Stimulated activated CD4-positive, alpha-beta T cell treated with anti-CD3 and anti-CD28 coated beads, Interleukin-12 subunit alpha, Interleukin-12 subunit beta, amount 100 ng/mL, for 4 hours (primary cell): Measurements from ENCODE around the gene PLAAT3.
"Not testable (repeated sequence)": the region's sequence is repeated elsewhere in the genome, so short reads cannot be mapped to it uniquely, and the experiment has no call there.

Experiments
- DNase-seq: peaks from one replicate; pipeline ENCODE4 v3.0.0-alpha.2; 2020

PLAAT3 gene

GRCh38 chr11:63535734-63536133, 78.5 kb downstream of the PLAAT3 start:
- DNase-seq, result no peak

- DNase-seq, result no peak
Observed at GRCh38 chr11:63534895-63535461, 79.3 kb downstream of the PLAAT3 start.

DNA sequence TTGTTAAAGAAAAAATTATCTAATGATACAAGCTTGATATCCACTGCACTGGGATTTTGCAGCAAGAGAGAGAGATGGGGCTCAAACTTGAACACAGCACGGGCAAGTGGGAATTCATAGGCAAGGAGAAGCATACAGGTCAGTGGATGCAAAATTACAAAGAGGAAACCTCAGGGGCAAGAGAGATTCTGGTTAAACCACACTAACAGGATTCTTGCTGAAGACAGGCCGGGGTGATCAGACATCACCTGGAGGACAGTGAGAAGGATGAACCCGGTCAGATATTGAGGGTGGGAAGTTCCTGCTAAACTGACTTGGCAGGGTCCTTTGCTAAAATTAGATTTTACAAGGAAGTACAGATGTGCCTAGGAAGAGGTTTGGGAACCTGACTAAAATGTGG, 80.2 kb downstream of the PLAAT3 start:
- no peak for DNase-seq

DNA sequence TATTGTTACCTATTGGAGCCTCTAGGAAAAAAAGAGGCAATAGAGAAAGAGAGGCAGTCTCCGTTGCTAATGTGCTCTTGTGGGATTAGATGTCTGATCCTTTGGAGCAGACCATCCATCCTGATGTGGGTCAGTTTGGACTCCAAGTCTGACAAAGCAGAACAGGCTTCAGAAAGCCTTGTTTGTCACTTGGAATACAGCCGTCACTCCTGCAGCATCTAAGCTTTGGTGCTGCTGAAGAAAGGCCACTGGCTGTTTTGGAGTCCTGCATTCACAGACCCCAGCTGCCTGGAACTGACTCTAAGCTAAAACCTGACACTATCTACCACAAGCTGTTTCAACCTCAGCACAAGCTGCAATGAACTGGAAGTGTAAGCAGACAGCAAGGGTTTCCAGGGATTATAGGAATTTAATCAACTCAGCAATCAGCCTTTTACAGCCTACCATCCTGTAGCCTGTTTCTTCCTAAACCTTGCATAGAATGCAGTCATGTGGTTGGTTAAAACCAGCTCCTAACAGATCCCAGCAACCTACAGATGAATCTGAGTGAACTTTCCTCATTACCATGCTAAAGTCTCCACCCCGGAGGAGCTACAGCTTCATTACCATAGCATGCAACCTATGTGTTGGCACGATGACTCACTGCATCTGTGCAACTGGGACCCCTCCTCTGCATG, 81.3 kb downstream of the PLAAT3 start:
- DNase-seq, result no peak

DNA sequence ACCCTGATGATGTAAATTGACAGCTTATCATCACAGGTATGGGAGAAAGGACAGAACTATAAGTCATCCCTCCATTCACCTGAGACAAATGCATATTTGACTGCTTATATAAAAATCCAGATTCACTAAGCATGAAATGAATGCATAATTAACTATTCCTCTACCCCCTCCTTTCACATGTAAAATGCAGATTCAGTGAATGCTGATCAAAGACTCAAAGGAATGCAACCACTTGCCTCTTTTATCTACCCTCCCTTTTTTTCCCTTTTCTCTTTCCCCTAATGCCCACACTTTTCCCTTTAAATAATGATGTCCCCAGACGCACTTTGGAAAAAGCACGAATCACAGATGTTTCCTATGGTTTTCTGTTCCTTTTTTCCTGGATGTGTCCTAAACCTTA, 82.1 kb downstream of the PLAAT3 start:
- no peak for DNase-seq

GRCh38 chr11:63531074-63531792, 83.0 kb downstream of the PLAAT3 start:
- DNase-seq, result not testable (repeated sequence)

- DNase-seq, result no peak
Observed at GRCh38 chr11:63530021-63530420, 84.2 kb downstream of the PLAAT3 start.

GRCh38 chr11:63529373-63529772, 84.9 kb downstream of the PLAAT3 start:
- not testable (repeated sequence) for DNase-seq

- not testable (repeated sequence) for DNase-seq
Observed at GRCh38 chr11:63528729-63529278, 85.4 kb downstream of the PLAAT3 start.

GRCh38 chr11:63528156-63528555, 86.1 kb downstream of the PLAAT3 start:
- DNase-seq, result not testable (repeated sequence)

DNA sequence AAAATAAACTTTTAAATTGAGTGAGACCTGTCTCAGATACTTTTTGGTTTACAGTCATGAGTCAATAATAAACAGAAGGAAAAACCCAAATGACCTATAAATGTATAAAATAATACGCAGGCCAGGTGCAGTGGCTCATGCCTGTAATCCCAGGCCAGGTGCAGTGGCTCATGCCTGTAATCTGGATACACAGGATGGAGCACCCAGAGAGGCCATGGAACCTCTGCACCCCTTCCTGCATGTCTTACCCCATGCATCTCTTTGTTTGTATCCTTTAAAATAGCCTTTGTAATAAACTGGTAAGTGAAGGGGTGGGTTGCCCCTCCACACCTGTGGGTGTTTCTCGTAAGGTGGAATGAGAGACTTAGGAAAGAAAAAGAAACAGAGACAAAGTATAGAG, 86.6 kb downstream of the PLAAT3 start:
- DNase-seq, result no peak
